ENCODE data around the gene PRPF19. TPM values are rescaled to one million over a fixed set of nuclear protein-coding genes. Genes with fewer than 3 reads are reported as not detected.

The PRPF19 gene
- total RNA-seq, 1 donor from 2014 or later: 36.1 TPM

- peaks cover 57% of the 10 kb centered on the region for H3K36me3 ChIP-seq (ENCODE audit: control insufficient read depth, insufficient read depth, low read length)
- no peak overlapping the region for H3K4me3 ChIP-seq (ENCODE audit: low read depth, low read length)
Measured at GRCh38 chr11:60899977-60900376, 6.4 kb downstream of the PRPF19 start.

GRCh38 chr11:60899046-60899936 is 7.1 kb downstream of the PRPF19 start:
- H3K4me3 ChIP-seq (ENCODE audit: low read depth, low read length): no peak overlapping the region
- DNase-seq (ENCODE audit: low read depth): peak; percentile 58
- FAIRE-seq: no peak
- H3K27me3 ChIP-seq (ENCODE audit: control insufficient read depth, insufficient read depth, low read length): no peaks in the 10 kb centered on the region
- TF ChIP-seq CTCF (IDR thresholded peaks at IDR 0.05; ENCODE audit: insufficient read depth, low read length, severe bottlenecking): peak; percentile 82
- peaks cover 57% of the 10 kb centered on the region for H3K36me3 ChIP-seq (ENCODE audit: control insufficient read depth, insufficient read depth, low read length)

More at GRCh38 chr11:60899977-60900376, 6.4 kb downstream of the PRPF19 start:
- H3K27me3 ChIP-seq (ENCODE audit: control insufficient read depth, insufficient read depth, low read length): no peaks in the 10 kb centered on the region
- FAIRE-seq (no peak), DNase-seq (ENCODE audit: low read depth) (no peak)
- no peak for TF ChIP-seq CTCF (IDR thresholded peaks at IDR 0.05; ENCODE audit: insufficient read depth, low read length, severe bottlenecking)

DNA sequence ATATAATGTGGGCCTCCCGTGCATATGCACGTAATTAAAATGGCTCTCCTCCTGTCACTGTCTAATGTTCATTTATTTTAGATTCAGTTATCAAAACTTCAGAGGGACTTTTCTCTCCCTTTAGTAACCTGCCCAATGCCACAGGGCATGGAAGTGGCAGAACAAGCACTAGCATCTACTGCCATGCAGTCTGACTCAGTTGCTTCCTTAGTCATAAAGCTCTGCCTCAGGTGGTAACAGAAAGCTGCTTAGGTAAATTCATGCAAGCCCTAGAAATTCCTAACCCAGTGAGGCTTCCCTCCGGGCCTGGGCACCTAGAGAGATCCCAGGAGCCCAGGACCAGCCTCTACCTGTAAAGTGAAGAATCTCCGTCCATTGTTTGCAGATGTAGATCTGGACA is 8.9 kb downstream of the PRPF19 start:
- FAIRE-seq (no peak), DNase-seq (ENCODE audit: low read depth) (peak; percentile 54)
- peaks cover 47% of the 10 kb centered on the region for H3K36me3 ChIP-seq (ENCODE audit: control insufficient read depth, insufficient read depth, low read length)
- no peaks in the 10 kb centered on the region for H3K27me3 ChIP-seq (ENCODE audit: control insufficient read depth, insufficient read depth, low read length)
- H3K4me3 ChIP-seq (ENCODE audit: low read depth, low read length): no peak overlapping the region
- TF ChIP-seq CTCF (IDR thresholded peaks at IDR 0.05; ENCODE audit: insufficient read depth, low read length, severe bottlenecking): no peak

DNA sequence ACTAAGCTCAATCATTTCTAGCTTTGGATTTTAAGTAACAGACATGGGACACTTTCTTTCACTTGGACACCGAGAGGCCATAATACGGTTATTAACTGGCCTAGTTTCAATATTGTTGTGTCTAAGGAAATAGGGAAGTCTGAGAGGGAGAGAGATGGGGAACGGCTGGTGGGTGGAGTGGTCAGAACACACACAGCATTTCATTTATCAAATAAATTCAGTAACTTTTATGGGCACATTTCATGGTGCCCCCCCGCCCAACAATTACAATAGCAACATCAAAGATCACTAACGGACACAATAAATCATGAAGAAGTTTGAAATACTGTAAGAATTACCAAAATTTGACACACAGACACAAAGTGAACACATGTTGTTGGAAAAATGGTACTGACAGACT is 10.7 kb downstream of the PRPF19 start:
- peaks cover 36% of the 10 kb centered on the region for H3K36me3 ChIP-seq (ENCODE audit: control insufficient read depth, insufficient read depth, low read length)
- H3K4me3 ChIP-seq (ENCODE audit: low read depth, low read length): no peak overlapping the region

GRCh38 chr11:60891103-60891741 is 15.2 kb downstream of the PRPF19 start:
- Histone ChIP-seq H3K4me3 (ENCODE audit: low read depth, low read length) (no peak overlapping the region), H3K36me3 (ENCODE audit: control insufficient read depth, insufficient read depth, low read length) (peaks cover 16% of the 10 kb centered on the region), H3K27me3 (ENCODE audit: control insufficient read depth, insufficient read depth, low read length) (no peaks in the 10 kb centered on the region)
- FAIRE-seq (no peak), DNase-seq (ENCODE audit: low read depth) (no peak)
- TF ChIP-seq CTCF (IDR thresholded peaks at IDR 0.05; ENCODE audit: insufficient read depth, low read length, severe bottlenecking): no peak

More for the DNA sequence above, 10.7 kb downstream of the PRPF19 start:
- no peak for DNase-seq (ENCODE audit: low read depth)
- H3K27me3 ChIP-seq (ENCODE audit: control insufficient read depth, insufficient read depth, low read length): no peaks in the 10 kb centered on the region
- TF ChIP-seq CTCF (IDR thresholded peaks at IDR 0.05; ENCODE audit: insufficient read depth, low read length, severe bottlenecking): no peak
- FAIRE-seq: no peak

Data from bronchial epithelial cell (primary cell).